Mesenchymal stem cell (in vitro differentiated cells and primary cell): ENCODE data around the gene STRN.
A peak's percentile ranks its signal among the peaks of the same experiment; 100 is the strongest.

ENCODE experiments used
- DNase-seq: peaks from one replicate; pipeline ENCODE4 v3.0.0-alpha.2; 2013
- H2AFZ ChIP-seq: one replicate; pipeline ENCODE4 v1.6.1; 2013; ENCODE audit warnings: low read depth, mild to moderate bottlenecking, control low read depth, inconsistent platforms, low read length, moderate library complexity
- H2AK5ac ChIP-seq: 2 replicates; pipeline ENCODE4 v1.6.1; 2013; ENCODE audit warnings: low read length, moderate library complexity, mild to moderate bottlenecking, inconsistent platforms; ENCODE audit not compliant: severe bottlenecking
- H2BK120ac ChIP-seq: one replicate; pipeline ENCODE4 v1.6.1; 2013; ENCODE audit warnings: low read depth, mild to moderate bottlenecking, inconsistent platforms, low read length, moderate library complexity
- H2BK12ac ChIP-seq, 2 experiments: one replicate each; pipeline ENCODE4 v1.6.1; 2013; ENCODE audit warnings: inconsistent platforms in 2 of 2, low read length in 2 of 2, mild to moderate bottlenecking in 2 of 2, moderate library complexity in 2 of 2, control low read depth in 1 of 2
- H2BK15ac ChIP-seq: one replicate; pipeline ENCODE4 v1.6.1; 2013; ENCODE audit warnings: mild to moderate bottlenecking, low read depth, inconsistent platforms; ENCODE audit not compliant: poor library complexity, severe bottlenecking
- H2BK5ac ChIP-seq: 2 replicates; pipeline ENCODE4 v1.6.1; 2013; ENCODE audit warnings: low read depth, mild to moderate bottlenecking, low read length, control low read depth, inconsistent platforms; ENCODE audit not compliant: poor library complexity, severe bottlenecking
- H3K14ac ChIP-seq, 2 experiments: one replicate each; pipeline ENCODE4 v1.6.1; 2013; ENCODE audit warnings: inconsistent platforms in 2 of 2, low read length in 2 of 2, control low read depth in 1 of 2, mild to moderate bottlenecking in 1 of 2, moderate library complexity in 1 of 2
- H3K18ac ChIP-seq, 2 experiments: one replicate each; pipeline ENCODE4 v1.6.1; 2013; ENCODE audit warnings: inconsistent platforms in 2 of 2, low read length in 2 of 2, control low read depth in 1 of 2, low read depth in 1 of 2, mild to moderate bottlenecking in 1 of 2
- H3K23ac ChIP-seq, 2 experiments: one replicate each; pipeline ENCODE4 v1.6.1; 2013; ENCODE audit warnings: inconsistent platforms in 2 of 2, low read length in 2 of 2, mild to moderate bottlenecking in 2 of 2, moderate library complexity in 2 of 2, control low read depth in 1 of 2
- H3K27ac ChIP-seq: 2 replicates; pipeline ENCODE4 v1.5.1; 2013; ENCODE audit warnings: mild to moderate bottlenecking, moderate library complexity, low read length, control low read depth, inconsistent platforms; ENCODE audit not compliant: poor library complexity, severe bottlenecking
- H3K27me3 ChIP-seq, 2 experiments: 2 replicates each; pipeline versions ENCODE4 v1.6.1 to v1.7.0; 2013; ENCODE audit warnings: low read length in 2 of 2, mild to moderate bottlenecking in 2 of 2, moderate library complexity in 2 of 2, control low read depth in 1 of 2, inconsistent platforms in 1 of 2; ENCODE audit not compliant: control insufficient read depth in 1 of 2, insufficient read depth in 1 of 2
- H3K36me3 ChIP-seq, 2 experiments: 2 replicates each; pipeline versions ENCODE4 v1.6.1 to v1.7.0; 2013; ENCODE audit warnings: low read length in 2 of 2, control low read depth in 1 of 2, inconsistent platforms in 1 of 2, low read depth in 1 of 2, mild to moderate bottlenecking in 1 of 2; ENCODE audit not compliant: insufficient read depth in 2 of 2, control insufficient read depth in 1 of 2
- H3K4ac ChIP-seq, 2 experiments: one replicate each; pipeline ENCODE4 v1.6.1; 2013; ENCODE audit warnings: inconsistent platforms in 2 of 2, low read length in 2 of 2, mild to moderate bottlenecking in 2 of 2, moderate library complexity in 2 of 2, control low read depth in 1 of 2, low read depth in 1 of 2
- H3K4me1 ChIP-seq: 2 replicates; pipeline ENCODE4 v1.6.1; 2013; ENCODE audit warnings: low read depth, low read length, control low read depth; ENCODE audit not compliant: control insufficient read depth, insufficient read depth
- H3K4me2 ChIP-seq: 2 replicates; pipeline ENCODE4 v1.6.1; 2013; ENCODE audit warnings: low read length, mild to moderate bottlenecking, inconsistent platforms; ENCODE audit not compliant: poor library complexity, severe bottlenecking
- H3K4me3 ChIP-seq, 2 experiments: 2 replicates each; pipeline versions ENCODE4 v1.5.1 to v1.7.0; 2013; ENCODE audit warnings: low read length in 2 of 2, mild to moderate bottlenecking in 2 of 2, control low read depth in 1 of 2, low read depth in 1 of 2; ENCODE audit not compliant: insufficient read depth in 1 of 2
- H3K79me1 ChIP-seq: replicated peaks from 2 replicates; pipeline ENCODE4 v1.6.1; 2013; ENCODE audit warnings: mild to moderate bottlenecking, control low read depth, low read length, inconsistent platforms; ENCODE audit not compliant: poor library complexity, severe bottlenecking
- H3K9ac ChIP-seq: 2 replicates; pipeline ENCODE4 v1.7.0; 2013; ENCODE audit warnings: mild to moderate bottlenecking, low read length, moderate library complexity
- H3K9me3 ChIP-seq: 2 replicates; pipeline ENCODE4 v1.7.0; 2013; ENCODE audit warnings: mild to moderate bottlenecking, low read length; ENCODE audit not compliant: control insufficient read depth
- H4K8ac ChIP-seq: one replicate; pipeline ENCODE4 v1.6.1; 2013; ENCODE audit warnings: inconsistent platforms, mild to moderate bottlenecking, low read length, moderate library complexity
- H4K91ac ChIP-seq: one replicate; pipeline ENCODE4 v1.6.1; 2013; ENCODE audit warnings: mild to moderate bottlenecking, low read length, inconsistent platforms
- WGBS: methylation state at CpG from one replicate; pipeline ENCODE4 v1.1.7; 2013; ENCODE audit warnings: mixed read lengths; 5-methylcytosine and 5-hydroxymethylcytosine counted together

The STRN gene

GRCh38 chr2:36967236-36967876, 1.0 kb upstream of the STRN start:
- 27% methylated on average over 14 of the region's 15 CpGs for WGBS

DNA sequence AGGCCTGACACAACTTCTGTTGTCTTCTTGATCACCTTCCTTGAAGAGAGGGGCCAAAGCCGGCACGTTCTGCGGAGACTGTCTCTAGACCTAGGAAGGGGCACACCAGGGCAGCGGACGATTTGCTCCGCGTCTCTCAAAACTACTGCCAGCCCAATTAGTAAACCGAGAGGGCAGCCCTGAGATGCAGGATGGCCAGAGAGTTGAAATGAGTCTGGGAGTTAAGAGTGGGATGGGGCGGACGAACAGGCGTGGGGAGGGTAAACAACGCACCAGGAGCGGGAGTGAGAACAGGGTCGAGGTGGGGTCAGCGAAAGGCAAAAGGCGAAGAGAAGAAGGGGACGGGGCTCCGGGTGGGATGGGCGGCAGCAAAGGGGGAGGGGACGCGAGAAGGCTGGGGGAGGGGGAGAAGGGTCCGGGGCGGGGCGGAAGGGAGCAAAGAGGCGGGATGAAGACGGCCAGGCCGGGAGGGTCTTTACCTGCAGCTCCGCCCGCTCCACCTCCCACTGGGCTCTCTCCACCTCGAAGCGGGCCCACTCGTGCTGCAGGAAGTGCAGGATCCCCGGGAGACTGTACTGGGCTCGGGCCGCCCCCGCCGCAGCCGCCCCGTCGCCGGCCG, 476 bp downstream of the STRN start:
- Histone ChIP-seq H3K79me1 (peaks cover 10% of the 10 kb centered on the region), H2AFZ (peak overlapping the region; percentile 77), H3K27me3 (no peaks in the 10 kb centered on the region), H3K9ac (peak overlapping the region; percentile 93), H3K4me3 (peak overlapping the region; percentile 90 to 96), H3K9me3 (no peaks in the 10 kb centered on the region), H3K4me2 (peak overlapping the region; percentile 62), H2BK15ac (peak overlapping the region; percentile 98), H3K23ac (no peak overlapping the region), H3K4me1 (peaks cover under 1% of the 10 kb centered on the region), H2BK5ac (peak overlapping the region; percentile 93), H4K8ac (peak overlapping the region; percentile 75), H3K4ac (peak overlapping the region; percentile 87 to 96), H3K14ac (peak overlapping the region in 1 of 2 experiments; percentile 94), H2BK12ac (peak overlapping the region in 1 of 2 experiments; percentile 61), H3K18ac (peak overlapping the region; percentile 83 to 87), H2BK120ac (peak overlapping the region; percentile 85), H3K27ac (no peak overlapping the region), H4K91ac (peak overlapping the region; percentile 50), H3K36me3 (no peaks in the 10 kb centered on the region), H2AK5ac (no peak overlapping the region)
- peak; percentile 41 for DNase-seq
- WGBS: 1% methylated on average over 31 of the region's 42 CpGs

More at GRCh38 chr2:36967236-36967876, 1.0 kb upstream of the STRN start:
- H4K91ac ChIP-seq: no peak overlapping the region
- peak overlapping the region; percentile 73 to 81 for H3K18ac ChIP-seq
- peak overlapping the region; percentile 85 to 90 for H3K4me3 ChIP-seq
- no peaks in the 10 kb centered on the region for H3K27me3 ChIP-seq
- H3K23ac ChIP-seq: no peak overlapping the region
- no peak overlapping the region for H4K8ac ChIP-seq
- H2BK120ac ChIP-seq: no peak overlapping the region
- H2AK5ac ChIP-seq: no peak overlapping the region
- no peak overlapping the region for H2BK12ac ChIP-seq
- H2BK5ac ChIP-seq: no peak overlapping the region
- peaks cover 5% of the 10 kb centered on the region for H3K79me1 ChIP-seq
- no peak for DNase-seq
- no peak overlapping the region for H3K27ac ChIP-seq
- no peak overlapping the region for H2BK15ac ChIP-seq
- H3K9ac ChIP-seq: peak overlapping the region; percentile 90
- no peaks in the 10 kb centered on the region for H3K36me3 ChIP-seq
- H3K4me1 ChIP-seq: no peaks in the 10 kb centered on the region
- no peak overlapping the region for H3K14ac ChIP-seq
- peak overlapping the region; percentile 60 for H2AFZ ChIP-seq
- peak overlapping the region in 1 of 2 experiments; percentile 80 for H3K4ac ChIP-seq
- no peaks in the 10 kb centered on the region for H3K9me3 ChIP-seq
- H3K4me2 ChIP-seq: peak overlapping the region; percentile 71

DNA sequence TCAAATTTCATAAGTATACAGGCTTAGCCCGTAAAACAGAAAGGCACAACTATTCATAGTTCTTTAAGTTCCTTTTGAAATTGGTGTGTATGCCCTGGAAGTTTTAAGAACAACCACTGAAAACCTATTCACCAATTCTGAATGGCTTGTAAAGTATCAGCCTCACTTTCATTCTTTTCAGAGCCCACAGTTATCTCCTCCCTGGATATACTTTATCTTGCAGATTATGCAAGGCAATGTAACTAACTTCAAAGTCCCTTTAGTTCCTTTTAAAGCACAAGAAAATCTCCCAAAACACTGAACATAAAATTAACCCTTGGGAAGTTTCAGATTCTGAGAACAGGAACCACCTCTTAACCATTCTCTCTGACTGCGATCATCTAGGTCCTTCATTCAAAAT, 1.1 kb downstream of the STRN start:
- peak overlapping the region in 1 of 2 experiments; percentile 96 for H3K4me3 ChIP-seq
- no peaks in the 10 kb centered on the region for H3K9me3 ChIP-seq
- H2BK120ac ChIP-seq: no peak overlapping the region
- no peaks in the 10 kb centered on the region for H3K36me3 ChIP-seq
- DNase-seq: peak; percentile 24
- H3K79me1 ChIP-seq: peaks cover 12% of the 10 kb centered on the region
- no peak overlapping the region for H4K8ac ChIP-seq
- H2BK5ac ChIP-seq: no peak overlapping the region
- H3K18ac ChIP-seq: no peak overlapping the region
- no peak overlapping the region for H2BK12ac ChIP-seq
- H3K4me2 ChIP-seq: peak overlapping the region; percentile 62
- no peaks in the 10 kb centered on the region for H3K27me3 ChIP-seq
- no peak overlapping the region for H4K91ac ChIP-seq
- H2AK5ac ChIP-seq: no peak overlapping the region
- WGBS: 56% methylated on average over 1 of the region's 2 CpGs
- no peak overlapping the region for H3K4ac ChIP-seq
- H2BK15ac ChIP-seq: no peak overlapping the region
- no peak overlapping the region for H3K14ac ChIP-seq
- no peak overlapping the region for H2AFZ ChIP-seq
- peak overlapping the region; percentile 93 for H3K9ac ChIP-seq
- no peak overlapping the region for H3K27ac ChIP-seq
- H3K23ac ChIP-seq: no peak overlapping the region
- peaks cover 2% of the 10 kb centered on the region for H3K4me1 ChIP-seq

DNA sequence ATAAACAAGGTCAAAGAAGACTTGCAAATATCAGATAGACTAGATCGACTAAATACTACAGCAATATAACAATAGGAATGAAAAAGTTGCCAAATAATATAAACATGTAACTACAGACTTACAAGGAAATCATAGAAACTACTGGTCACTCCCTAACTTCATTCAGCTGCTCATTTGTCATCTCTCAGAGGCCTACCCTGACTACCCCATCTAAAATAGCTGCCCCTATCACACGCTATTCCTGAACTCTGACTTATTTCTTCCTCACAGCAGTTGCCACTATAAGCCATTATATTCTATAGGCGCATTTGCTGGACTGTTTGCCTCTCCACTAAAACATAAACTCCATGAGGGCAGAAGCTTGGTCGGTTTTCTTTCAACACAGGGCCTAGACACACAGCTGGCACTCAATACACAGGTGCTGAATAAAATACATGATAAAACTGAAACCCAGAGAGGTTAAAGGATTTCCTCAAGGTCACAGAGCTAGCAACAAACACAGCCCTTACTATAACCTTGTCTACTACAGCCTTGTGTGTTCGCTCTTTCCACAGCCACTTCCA, 1.8 kb downstream of the STRN start:
- Histone ChIP-seq H2BK120ac (no peak overlapping the region), H4K8ac (no peak overlapping the region), H3K4ac (peak overlapping the region in 1 of 2 experiments; percentile 35), H3K23ac (no peak overlapping the region), H3K9ac (peak overlapping the region; percentile 93), H3K4me2 (peak overlapping the region; percentile 45), H3K4me1 (peaks cover 2% of the 10 kb centered on the region), H3K14ac (no peak overlapping the region), H3K9me3 (no peaks in the 10 kb centered on the region), H3K36me3 (no peaks in the 10 kb centered on the region), H3K4me3 (peak overlapping the region in 1 of 2 experiments; percentile 96), H2AFZ (no peak overlapping the region), H4K91ac (no peak overlapping the region), H3K79me1 (peaks cover 12% of the 10 kb centered on the region), H3K18ac (no peak overlapping the region), H2BK12ac (no peak overlapping the region), H2BK5ac (no peak overlapping the region), H2BK15ac (no peak overlapping the region), H2AK5ac (peak overlapping the region; percentile 49), H3K27me3 (no peaks in the 10 kb centered on the region), H3K27ac (no peak overlapping the region)
- peak; percentile 5 for DNase-seq
- 84% methylated on average over 5 of the region's 5 CpGs for WGBS
